ENCODE data around the gene F2. TPM values are rescaled to one million over a fixed set of nuclear protein-coding genes. Genes with fewer than 3 reads are reported as not detected.

The F2 gene
- total and polyA plus RNA-seq, 4 donors: 631 to 1,505 (median 1,232) TPM

DNA sequence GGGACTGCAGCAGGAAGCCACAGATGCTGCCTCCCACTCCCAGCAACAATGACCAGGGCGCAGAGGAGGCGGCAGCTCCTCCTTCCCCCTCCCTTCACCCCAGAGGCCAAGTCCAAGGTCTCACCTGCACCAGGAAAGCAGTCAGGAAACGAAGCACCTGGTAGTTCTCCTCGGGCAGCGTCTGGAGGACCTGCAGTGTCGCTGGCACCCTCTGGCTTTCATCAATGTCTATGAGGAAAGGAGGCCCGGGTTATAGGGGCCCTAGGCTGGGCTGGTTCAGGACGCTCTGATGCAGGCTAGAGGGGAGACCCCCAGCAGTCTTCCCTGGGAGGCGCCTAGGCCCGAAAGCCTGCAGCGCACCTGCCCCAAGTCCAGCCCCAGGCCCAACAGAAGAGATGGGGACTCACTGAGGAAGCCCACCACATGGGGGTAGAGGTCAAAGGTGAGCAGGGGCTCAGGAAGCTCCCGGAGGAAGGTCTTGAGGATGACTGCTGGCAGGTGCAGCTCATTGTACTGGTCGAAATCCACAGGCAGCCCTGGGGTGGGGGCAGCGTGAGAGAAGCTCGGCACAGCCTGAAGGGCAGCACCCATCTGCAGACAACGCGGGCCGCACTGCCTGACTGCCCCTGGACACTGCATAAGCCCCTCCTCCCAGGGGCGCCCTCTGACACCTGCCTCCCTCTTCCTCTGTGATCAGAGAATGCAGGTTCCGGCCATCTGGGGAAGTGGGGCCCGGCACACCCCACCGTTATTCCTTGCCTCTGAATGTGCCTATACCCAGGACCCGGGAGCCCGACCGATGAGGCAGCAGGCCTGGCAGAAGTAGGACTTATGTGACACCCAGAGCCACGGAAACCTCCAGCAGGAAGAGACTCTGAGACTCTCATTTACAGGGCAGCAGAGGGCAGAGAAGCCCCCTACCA, 39.5 kb upstream of the F2 start:
- no peaks in the 10 kb centered on the region for H3K9me3 ChIP-seq (ENCODE audit: control insufficient read depth in 4 of 4, low read length in 3 of 4)
- TF ChIP-seq EGR1 (IDR thresholded peaks at IDR 0.05; ENCODE audit: low read depth in 2 of 2) (no peak), RAD21 (IDR thresholded peaks at IDR 0.05) (no peak), ZBTB33 (IDR thresholded peaks at IDR 0.05) (no peak), HNF4A (conservative IDR thresholded peaks at IDR 0.05) (no peak), JUND (IDR thresholded peaks at IDR 0.05) (no peak), FOXA1 (IDR thresholded peaks at IDR 0.05) (no peak), YY1 (IDR thresholded peaks at IDR 0.05) (no peak)
- TF ChIP-seq, protein P1, sequence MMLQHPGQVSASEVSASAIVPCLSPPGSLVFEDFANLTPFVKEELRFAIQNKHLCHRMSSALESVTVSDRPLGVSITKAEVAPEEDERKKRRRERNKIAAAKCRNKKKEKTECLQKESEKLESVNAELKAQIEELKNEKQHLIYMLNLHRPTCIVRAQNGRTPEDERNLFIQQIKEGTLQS (IDR thresholded peaks at IDR 0.05): no peak
- TF ChIP-seq, protein P2, sequence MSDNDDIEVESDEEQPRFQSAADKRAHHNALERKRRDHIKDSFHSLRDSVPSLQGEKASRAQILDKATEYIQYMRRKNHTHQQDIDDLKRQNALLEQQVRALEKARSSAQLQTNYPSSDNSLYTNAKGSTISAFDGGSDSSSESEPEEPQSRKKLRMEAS (IDR thresholded peaks at IDR 0.05): no peak
- DNase-seq (ENCODE audit: low spot score): no peak
- H3K4me3 ChIP-seq (ENCODE audit: low read depth in 1 of 3, low read length in 3 of 3): no peak overlapping the region
- H3K27ac ChIP-seq (ENCODE audit: low read depth in 1 of 2, low read length in 2 of 2): no peak overlapping the region
- H3K27me3 ChIP-seq (ENCODE audit: control insufficient read depth in 4 of 4, insufficient read depth in 4 of 4, low read length in 3 of 4): no peaks in the 10 kb centered on the region
- WGBS: 93% methylated on average over 26 of the region's 26 CpGs
- peaks cover 26 to 52% (median 34%) of the 10 kb centered on the region in 4 donors for H3K36me3 ChIP-seq (ENCODE audit: control insufficient read depth in 4 of 4, insufficient read depth in 3 of 4, low read depth in 1 of 4, low read length in 3 of 4)
- H3K9ac ChIP-seq (ENCODE audit: low read depth in 1 of 2, low read length in 2 of 2): no peak overlapping the region
- H3K4me1 ChIP-seq (ENCODE audit: control insufficient read depth in 4 of 4, insufficient read depth in 4 of 4, low read length in 3 of 4): peaks cover 16 to 27% (median 19%) of the 10 kb centered on the region in 4 donors

DNA sequence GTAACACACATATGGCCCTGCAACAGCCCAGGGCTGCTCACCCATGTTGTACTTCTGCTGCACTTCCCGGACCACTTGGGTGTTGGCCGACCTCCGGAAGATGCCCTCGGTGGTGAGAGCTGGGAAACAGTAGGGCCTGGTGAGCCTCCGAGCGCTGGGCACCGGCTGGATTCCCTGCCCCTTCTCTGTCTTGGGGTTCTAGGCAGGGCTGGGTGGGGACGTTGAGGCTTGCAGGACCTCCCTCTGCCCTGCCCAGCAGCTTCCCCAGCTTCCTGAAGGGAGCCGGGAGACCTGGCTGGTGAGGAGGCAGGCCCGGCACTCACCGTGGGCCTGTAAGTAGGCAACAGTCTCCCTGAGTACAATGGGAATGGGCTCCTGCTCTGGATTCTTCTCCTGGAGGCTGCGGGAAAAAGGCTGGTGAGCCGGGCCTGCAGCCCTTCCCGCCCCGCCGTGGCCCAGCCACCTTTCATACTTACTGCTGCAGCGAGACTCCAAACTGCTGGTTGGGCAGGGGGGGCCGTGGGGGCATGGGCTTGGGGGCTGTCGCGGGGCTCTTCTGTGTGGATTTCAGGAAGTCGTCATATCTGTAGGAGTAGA, 38.8 kb upstream of the F2 start:
- no peaks in the 10 kb centered on the region for H3K27me3 ChIP-seq (ENCODE audit: control insufficient read depth in 4 of 4, insufficient read depth in 4 of 4, low read length in 3 of 4)
- WGBS: 93% methylated on average over 21 of the region's 21 CpGs
- peaks cover 26 to 52% (median 34%) of the 10 kb centered on the region in 4 donors for H3K36me3 ChIP-seq (ENCODE audit: control insufficient read depth in 4 of 4, insufficient read depth in 3 of 4, low read depth in 1 of 4, low read length in 3 of 4)
- H3K9me3 ChIP-seq (ENCODE audit: control insufficient read depth in 4 of 4, low read length in 3 of 4): no peaks in the 10 kb centered on the region
- no peak overlapping the region for H3K9ac ChIP-seq (ENCODE audit: low read depth in 1 of 2, low read length in 2 of 2)
- peaks cover 10 to 21% (median 12%) of the 10 kb centered on the region in 4 donors for H3K4me1 ChIP-seq (ENCODE audit: control insufficient read depth in 4 of 4, insufficient read depth in 4 of 4, low read length in 3 of 4)
- H3K27ac ChIP-seq (ENCODE audit: low read depth in 1 of 2, low read length in 2 of 2): no peak overlapping the region
- H3K4me3 ChIP-seq (ENCODE audit: low read depth in 1 of 3, low read length in 3 of 3): no peak overlapping the region
- TF ChIP-seq, protein P1 (IDR thresholded peaks at IDR 0.05): no peak
- TF ChIP-seq RAD21 (IDR thresholded peaks at IDR 0.05) (no peak), GABPA (IDR thresholded peaks at IDR 0.05 in 1 of 2, conservative IDR thresholded peaks at IDR 0.05 in 1 of 2) (no peak), FOXA1 (IDR thresholded peaks at IDR 0.05) (no peak), NR2F2 (IDR thresholded peaks at IDR 0.05) (no peak), RXRA (IDR thresholded peaks at IDR 0.05) (no peak), SP1 (IDR thresholded peaks at IDR 0.05) (no peak), TAF1 (conservative IDR thresholded peaks at IDR 0.05) (no peak), YY1 (IDR thresholded peaks at IDR 0.05) (no peak)
- DNase-seq (ENCODE audit: low spot score): no peak

Measured in liver (tissue), 9 donors.